Measurements from ENCODE around the gene ATP13A1. TPM values are rescaled to one million over a fixed set of nuclear protein-coding genes. Genes with fewer than 3 reads are reported as not detected.
"Not testable (repeated sequence)": the region's sequence is repeated elsewhere in the genome, so short reads cannot be mapped to it uniquely, and the experiment has no call there.

The ATP13A1 gene
- total RNA-seq (2014; rRNA removed; shearing (Covaris generic)), result 21.9 and 30.5 TPM in 2 replicates
- polyA plus RNA-seq (2015; cell fraction: cytosol; rRNA removed), result 126 and 144 TPM in 2 replicates
- polyA plus RNA-seq (2015; cell fraction: nucleus; rRNA removed), result 166 and 225 TPM in 2 replicates

GRCh38 chr19:19663256-19664120, at the start of gene ATP13A1:
ATP13A1 (minus strand) TSS chr19:19663676; CDS start chr19:19663666, 10 bp downstream.
- in situ Hi-C loops (cut with HindIII; ENCODE audit: low pct_unique_long_range_greater_than_20kb, low sequenced_read_pairs), result no loop called here
- peak; percentile 96 for DNase-seq (ENCODE audit: low read depth, low spot score)

GRCh38 chr19:19711934-19712828, 48.7 kb upstream of the ATP13A1 start:
- in situ Hi-C loops (cut with HindIII; ENCODE audit: low pct_unique_long_range_greater_than_20kb, low sequenced_read_pairs), result no loop called here
- no peak for DNase-seq (ENCODE audit: low read depth, low spot score)

GRCh38 chr19:19711306-19711933, 47.9 kb upstream of the ATP13A1 start:
- DNase-seq (ENCODE audit: low read depth, low spot score), result no peak
- in situ Hi-C loops (cut with HindIII; ENCODE audit: low pct_unique_long_range_greater_than_20kb, low sequenced_read_pairs), result no loop called here

GRCh38 chr19:19710506-19710905, 47.0 kb upstream of the ATP13A1 start:
- no peak for DNase-seq (ENCODE audit: low read depth, low spot score)
- in situ Hi-C loops (cut with HindIII; ENCODE audit: low pct_unique_long_range_greater_than_20kb, low sequenced_read_pairs), result no loop called here

GRCh38 chr19:19704836-19705235, 41.4 kb upstream of the ATP13A1 start:
- DNase-seq (ENCODE audit: low read depth, low spot score), result no peak
- in situ Hi-C loops (cut with HindIII; ENCODE audit: low pct_unique_long_range_greater_than_20kb, low sequenced_read_pairs), result no loop called here

GRCh38 chr19:19700493-19700892, 37.0 kb upstream of the ATP13A1 start:
- in situ Hi-C loops (cut with HindIII; ENCODE audit: low pct_unique_long_range_greater_than_20kb, low sequenced_read_pairs); DNase-seq (ENCODE audit: low read depth, low spot score): not testable (repeated sequence)

GRCh38 chr19:19697589-19697988, 34.1 kb upstream of the ATP13A1 start:
- DNase-seq (ENCODE audit: low read depth, low spot score), result no peak
- in situ Hi-C loops (cut with HindIII; ENCODE audit: low pct_unique_long_range_greater_than_20kb, low sequenced_read_pairs), result no loop called here

- DNase-seq (ENCODE audit: low read depth, low spot score), result no peak
- in situ Hi-C loops (cut with HindIII; ENCODE audit: low pct_unique_long_range_greater_than_20kb, low sequenced_read_pairs), result no loop called here
Observed at GRCh38 chr19:19696386-19696785, 32.9 kb upstream of the ATP13A1 start.

GRCh38 chr19:19691683-19692082, 28.2 kb upstream of the ATP13A1 start:
- no peak for DNase-seq (ENCODE audit: low read depth, low spot score)
- in situ Hi-C loops (cut with HindIII; ENCODE audit: low pct_unique_long_range_greater_than_20kb, low sequenced_read_pairs), result no loop called here

- in situ Hi-C loops (cut with HindIII; ENCODE audit: low pct_unique_long_range_greater_than_20kb, low sequenced_read_pairs), result not testable (repeated sequence)
Observed at GRCh38 chr19:19689023-19689422, 25.5 kb upstream of the ATP13A1 start.

GRCh38 chr19:19687090-19687489, 23.6 kb upstream of the ATP13A1 start:
- DNase-seq (ENCODE audit: low read depth, low spot score), result no peak
- in situ Hi-C loops (cut with HindIII; ENCODE audit: low pct_unique_long_range_greater_than_20kb, low sequenced_read_pairs), result no loop called here

More at GRCh38 chr19:19689023-19689422, 25.5 kb upstream of the ATP13A1 start:
- not testable (repeated sequence) for DNase-seq (ENCODE audit: low read depth, low spot score)

- in situ Hi-C loops (cut with HindIII; ENCODE audit: low pct_unique_long_range_greater_than_20kb, low sequenced_read_pairs), result no loop called here
- DNase-seq (ENCODE audit: low read depth, low spot score), result no peak
Observed at GRCh38 chr19:19686580-19686979, 23.1 kb upstream of the ATP13A1 start.

GRCh38 chr19:19686119-19686518, 22.6 kb upstream of the ATP13A1 start:
- DNase-seq (ENCODE audit: low read depth, low spot score); in situ Hi-C loops (cut with HindIII; ENCODE audit: low pct_unique_long_range_greater_than_20kb, low sequenced_read_pairs): not testable (repeated sequence)

- no peak for DNase-seq (ENCODE audit: low read depth, low spot score)
- in situ Hi-C loops (cut with HindIII; ENCODE audit: low pct_unique_long_range_greater_than_20kb, low sequenced_read_pairs), result no loop called here
Observed at GRCh38 chr19:19679176-19680073, 15.9 kb upstream of the ATP13A1 start.

- in situ Hi-C loops (cut with HindIII; ENCODE audit: low pct_unique_long_range_greater_than_20kb, low sequenced_read_pairs), result no loop called here
Observed at GRCh38 chr19:19677579-19677978, 14.1 kb upstream of the ATP13A1 start.

GRCh38 chr19:19674315-19674714, 10.8 kb upstream of the ATP13A1 start:
- no peak for DNase-seq (ENCODE audit: low read depth, low spot score)
- in situ Hi-C loops (cut with HindIII; ENCODE audit: low pct_unique_long_range_greater_than_20kb, low sequenced_read_pairs), result no loop called here

More at GRCh38 chr19:19677579-19677978, 14.1 kb upstream of the ATP13A1 start:
- no peak for DNase-seq (ENCODE audit: low read depth, low spot score)

- in situ Hi-C loops (cut with HindIII; ENCODE audit: low pct_unique_long_range_greater_than_20kb, low sequenced_read_pairs), result no loop called here
Observed at GRCh38 chr19:19672816-19673215, 9.3 kb upstream of the ATP13A1 start.

More at GRCh38 chr19:19672816-19673215, 9.3 kb upstream of the ATP13A1 start:
- no peak for DNase-seq (ENCODE audit: low read depth, low spot score)
